H9 (cell line): ENCODE measurements around the gene SPINK6. TPM values are rescaled to one million over a fixed set of nuclear protein-coding genes. Genes with fewer than 3 reads are reported as not detected.

Experiments
- DNase-seq: peaks from one replicate; pipeline ENCODE4 v3.0.0-alpha.2; 2017
- H2AFZ ChIP-seq: one replicate; pipeline ENCODE4 v1.6.1; 2013; ENCODE audit warnings: mild to moderate bottlenecking, low read length, control low read depth, moderate library complexity
- H2AK5ac ChIP-seq: 2 replicates; pipeline ENCODE4 v1.6.1; 2013; ENCODE audit warnings: low read length, control low read depth, mixed read lengths; ENCODE audit not compliant: insufficient read length
- H2BK120ac ChIP-seq: one replicate; pipeline ENCODE4 v1.6.1; 2013; ENCODE audit warnings: low read depth, mild to moderate bottlenecking, low read length, control low read depth, inconsistent platforms; ENCODE audit not compliant: poor library complexity, severe bottlenecking
- H2BK12ac ChIP-seq: 2 replicates; pipeline ENCODE4 v1.6.1; 2013; ENCODE audit warnings: low read length, control low read depth, mixed read lengths, low read depth; ENCODE audit not compliant: insufficient read length
- H2BK15ac ChIP-seq: 2 replicates; pipeline ENCODE4 v1.6.1; 2013; ENCODE audit warnings: low read depth, low read length, control low read depth
- H2BK20ac ChIP-seq: one replicate; pipeline ENCODE4 v1.6.1; 2013; ENCODE audit warnings: low read depth, mild to moderate bottlenecking, low read length, control low read depth, inconsistent platforms; ENCODE audit not compliant: poor library complexity, severe bottlenecking
- H2BK5ac ChIP-seq: 2 replicates; pipeline ENCODE4 v1.6.1; 2013; ENCODE audit warnings: low read length, control low read depth, mixed read lengths; ENCODE audit not compliant: insufficient read length
- H3K14ac ChIP-seq: 2 replicates; pipeline ENCODE4 v1.6.1; 2013; ENCODE audit warnings: low read length, control low read depth; ENCODE audit not compliant: insufficient read depth
- H3K18ac ChIP-seq: 2 replicates; pipeline ENCODE4 v1.6.1; 2013; ENCODE audit warnings: low read depth, mild to moderate bottlenecking, mixed read lengths, low read length, control low read depth; ENCODE audit not compliant: insufficient read length
- H3K23ac ChIP-seq: 2 replicates; pipeline ENCODE4 v1.6.1; 2013; ENCODE audit warnings: low read length, control low read depth, mixed read lengths, low read depth; ENCODE audit not compliant: insufficient read length
- H3K23me2 ChIP-seq: 2 replicates; pipeline ENCODE4 v1.6.1; 2013; ENCODE audit warnings: low read depth, mild to moderate bottlenecking, mixed read lengths, low read length, control low read depth; ENCODE audit not compliant: insufficient read length, poor library complexity, severe bottlenecking
- H3K27ac ChIP-seq: 2 replicates; pipeline ENCODE4 v1.5.1; 2013; ENCODE audit warnings: low read length, control low read depth, mixed read lengths, low read depth; ENCODE audit not compliant: insufficient read length
- H3K27me3 ChIP-seq: 2 replicates; pipeline ENCODE4 v1.6.1; 2013; ENCODE audit warnings: low read length, control low read depth, inconsistent platforms; ENCODE audit not compliant: insufficient read depth
- H3K4ac ChIP-seq: 2 replicates; pipeline ENCODE4 v1.6.1; 2013; ENCODE audit warnings: low read depth, mild to moderate bottlenecking, control low read depth, inconsistent platforms, low read length, moderate library complexity
- H3K4me1 ChIP-seq: 2 replicates; pipeline ENCODE4 v1.6.1; 2013; ENCODE audit warnings: low read length, control low read depth, inconsistent platforms; ENCODE audit not compliant: insufficient read depth
- H3K4me2 ChIP-seq: 2 replicates; pipeline ENCODE4 v1.6.1; 2013; ENCODE audit warnings: low read length, control low read depth, mixed read lengths; ENCODE audit not compliant: insufficient read length, insufficient read depth
- H3K56ac ChIP-seq: 2 replicates; pipeline ENCODE4 v1.6.1; 2013; ENCODE audit warnings: low read depth, mild to moderate bottlenecking, mixed read lengths, low read length, control low read depth; ENCODE audit not compliant: insufficient read length
- H3K79me1 ChIP-seq: 2 replicates; pipeline ENCODE4 v1.6.1; 2013; ENCODE audit warnings: low read depth, mild to moderate bottlenecking, moderate library complexity, low read length, control low read depth, inconsistent platforms; ENCODE audit not compliant: insufficient read depth, poor library complexity, severe bottlenecking
- H3K79me2 ChIP-seq: 2 replicates; pipeline ENCODE4 v1.6.1; 2013; ENCODE audit warnings: low read length, control low read depth, inconsistent platforms; ENCODE audit not compliant: insufficient read depth
- H3K9ac ChIP-seq: 2 replicates; pipeline ENCODE4 v1.6.1; 2013; ENCODE audit warnings: low read length, control low read depth, mixed read lengths; ENCODE audit not compliant: insufficient read length; ENCODE audit errors: extremely low read depth
- H3K9me3 ChIP-seq: one replicate; pipeline ENCODE4 v1.6.1; 2013; ENCODE audit warnings: low read depth, low read length, inconsistent platforms; ENCODE audit not compliant: control insufficient read depth
- H3T11ph ChIP-seq: one replicate; pipeline ENCODE4 v1.6.1; 2013; ENCODE audit warnings: mild to moderate bottlenecking, low read length, control low read depth, inconsistent platforms
- H4K20me1 ChIP-seq: one replicate; pipeline ENCODE4 v1.6.1; 2013; ENCODE audit not compliant: control insufficient read depth, insufficient read length, insufficient read depth
- H4K5ac ChIP-seq: 2 replicates; pipeline ENCODE4 v1.6.1; 2013; ENCODE audit warnings: low read depth, mild to moderate bottlenecking, mixed read lengths, low read length, control low read depth; ENCODE audit not compliant: insufficient read length
- H4K8ac ChIP-seq: replicated peaks from 2 replicates; pipeline ENCODE4 v1.6.1; 2013; ENCODE audit warnings: low read length, control low read depth, mixed read lengths, low read depth; ENCODE audit not compliant: insufficient read length
- H4K91ac ChIP-seq: 2 replicates; pipeline ENCODE4 v1.6.1; 2013; ENCODE audit warnings: low read depth, mild to moderate bottlenecking, moderate library complexity, mixed read lengths, low read length, control low read depth; ENCODE audit not compliant: insufficient read length
- H3K27ac Mint-ChIP-seq, 3 experiments: 2 replicates in 2 of 3; 3 replicates in 1 of 3; pipeline ENCODE4 v1.8.0; 2020 to 2021; ENCODE audit warnings: mixed read lengths in 3 of 3, mild to moderate bottlenecking in 1 of 3, moderate library complexity in 1 of 3
- H3K27me3 Mint-ChIP-seq: 2 replicates; pipeline ENCODE4 v1.8.0; 2021; ENCODE audit warnings: low read depth, mild to moderate bottlenecking, moderate library complexity, mixed read lengths
- H3K36me3 Mint-ChIP-seq, 3 experiments: 2 replicates in 2 of 3; 3 replicates in 1 of 3; pipeline ENCODE4 v1.8.0; 2020 to 2021; ENCODE audit warnings: low read depth in 3 of 3, mixed read lengths in 3 of 3; ENCODE audit not compliant: insufficient read depth in 1 of 3
- H3K4me1 Mint-ChIP-seq, 2 experiments: 2 replicates each; pipeline ENCODE4 v1.8.0; 2020; ENCODE audit warnings: mixed read lengths in 2 of 2
- H3K4me3 Mint-ChIP-seq, 2 experiments: 2 replicates in 1 of 2; 3 replicates in 1 of 2; pipeline ENCODE4 v1.8.0; 2020 to 2021; ENCODE audit warnings: mild to moderate bottlenecking in 2 of 2, mixed read lengths in 2 of 2, moderate library complexity in 1 of 2
- H3K9me3 Mint-ChIP-seq, 2 experiments: 2 replicates in 1 of 2; 3 replicates in 1 of 2; pipeline ENCODE4 v1.8.0; 2020; ENCODE audit warnings: mild to moderate bottlenecking in 2 of 2, mixed read lengths in 2 of 2, moderate library complexity in 1 of 2
- total RNA-seq: library from RNA; stranded (reverse); gene quantifications from 2 replicates; pipeline ENCODE4 v1.2.1, GENCODE V29; 2021
- TF ChIP-seq, protein P1 (sequence below): fragments of 200-600 bp; sonication (generic); conservative IDR thresholded peaks from 3 replicates; pipeline ENCODE4 v1.8.0; 2021; ENCODE audit warnings: antibody characterized with exemption, mild to moderate bottlenecking

Gene SPINK6
- total RNA-seq, 1 experiment from 2014 or later = not detected

DNA sequence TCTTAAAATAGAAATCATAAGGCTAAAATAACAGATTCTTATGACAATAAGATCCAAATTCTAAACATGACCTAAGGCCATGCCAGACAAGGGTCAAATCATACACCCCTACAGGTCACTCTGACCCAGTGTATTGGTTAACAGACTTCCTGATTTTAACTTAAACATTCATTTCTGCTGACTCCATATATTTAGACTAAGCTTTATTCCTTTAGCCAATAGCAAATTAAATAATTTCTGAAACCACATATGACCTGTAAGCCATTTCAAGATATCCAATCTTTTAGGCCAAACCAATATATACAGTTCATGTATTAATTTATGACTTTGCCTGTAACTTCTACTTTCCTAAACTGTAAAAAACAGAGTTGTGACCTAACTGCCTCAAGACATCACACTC, 58.4 kb downstream of the SPINK6 start:
- Histone ChIP-seq H3K23me2 (no peaks in the 10 kb centered on the region), H4K5ac (no peak overlapping the region), H2AK5ac (no peak overlapping the region), H3K4me1 (no peaks in the 10 kb centered on the region), H3K27me3 (no peaks in the 10 kb centered on the region), H3K79me1 (no peaks in the 10 kb centered on the region), H2BK20ac (no peak overlapping the region), H3K18ac (no peak overlapping the region), H3K9ac (no peak overlapping the region), H3K4me2 (no peak overlapping the region), H4K20me1 (no peaks in the 10 kb centered on the region), H3K9me3 (no peaks in the 10 kb centered on the region), H3K23ac (no peak overlapping the region), H2BK5ac (no peak overlapping the region), H4K91ac (no peak overlapping the region), H2BK120ac (no peak overlapping the region), H4K8ac (no peak overlapping the region), H3T11ph (no peak overlapping the region), H3K27ac (no peak overlapping the region), H2BK12ac (no peak overlapping the region), H3K14ac (no peak overlapping the region), H2AFZ (no peak overlapping the region), H2BK15ac (no peak overlapping the region), H3K79me2 (no peaks in the 10 kb centered on the region), H3K4ac (no peak overlapping the region), H3K56ac (no peak overlapping the region)
- no peak for DNase-seq
- no peak overlapping the region for H3K27ac Mint-ChIP-seq
- H3K27me3 Mint-ChIP-seq = no peaks in the 10 kb centered on the region; the same call in 1 of the 2 replicates
- TF ChIP-seq, protein P1, sequence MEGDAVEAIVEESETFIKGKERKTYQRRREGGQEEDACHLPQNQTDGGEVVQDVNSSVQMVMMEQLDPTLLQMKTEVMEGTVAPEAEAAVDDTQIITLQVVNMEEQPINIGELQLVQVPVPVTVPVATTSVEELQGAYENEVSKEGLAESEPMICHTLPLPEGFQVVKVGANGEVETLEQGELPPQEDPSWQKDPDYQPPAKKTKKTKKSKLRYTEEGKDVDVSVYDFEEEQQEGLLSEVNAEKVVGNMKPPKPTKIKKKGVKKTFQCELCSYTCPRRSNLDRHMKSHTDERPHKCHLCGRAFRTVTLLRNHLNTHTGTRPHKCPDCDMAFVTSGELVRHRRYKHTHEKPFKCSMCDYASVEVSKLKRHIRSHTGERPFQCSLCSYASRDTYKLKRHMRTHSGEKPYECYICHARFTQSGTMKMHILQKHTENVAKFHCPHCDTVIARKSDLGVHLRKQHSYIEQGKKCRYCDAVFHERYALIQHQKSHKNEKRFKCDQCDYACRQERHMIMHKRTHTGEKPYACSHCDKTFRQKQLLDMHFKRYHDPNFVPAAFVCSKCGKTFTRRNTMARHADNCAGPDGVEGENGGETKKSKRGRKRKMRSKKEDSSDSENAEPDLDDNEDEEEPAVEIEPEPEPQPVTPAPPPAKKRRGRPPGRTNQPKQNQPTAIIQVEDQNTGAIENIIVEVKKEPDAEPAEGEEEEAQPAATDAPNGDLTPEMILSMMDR = no peak
- H3K9me3 Mint-ChIP-seq = peaks cover 18 to 22% of the 10 kb centered on the region in 2 experiments
- no peak overlapping the region for H3K4me3 Mint-ChIP-seq
- H3K4me1 Mint-ChIP-seq = no peaks in the 10 kb centered on the region
- H3K36me3 Mint-ChIP-seq = peaks cover 0 to 7% (median 4%) of the 10 kb centered on the region in 3 experiments; a peak in 3 of 7 replicates

Other genes starting within 250 kb of the SPINK6 start
- gene SPINK5, start 139.1 kb upstream of the SPINK6 start, total RNA-seq = 5.6 and 6.0 TPM in 2 replicates
- gene SPINK14, start 34.5 kb upstream of the SPINK6 start, total RNA-seq = not detected in 2 replicates
- gene MARCOL, start 35.5 kb downstream of the SPINK6 start, total RNA-seq = not detected in 2 replicates
- not detected in 2 replicates for gene SPINK13, start 65.8 kb downstream of the SPINK6 start, total RNA-seq
- gene SPINK7, start 109.4 kb downstream of the SPINK6 start, total RNA-seq = not detected in 2 replicates
- not detected in 2 replicates for gene SPINK9, start 132.5 kb downstream of the SPINK6 start, total RNA-seq
- 34.6 and 39.5 TPM in 2 replicates for gene FBXO38, start 180.9 kb downstream of the SPINK6 start, total RNA-seq